Brain pericyte (primary cell): Measurements from ENCODE around the gene ENOX1.

Experiments
- DNase-seq: peaks from one replicate; pipeline ENCODE4 v3.0.0-alpha.2; 2012; ENCODE audit warnings: low read depth, low spot score

ENOX1 gene

GRCh38 chr13:43669964-43670363 is 116.8 kb downstream of the ENOX1 start:
- no peak for DNase-seq

GRCh38 chr13:43669101-43669500 is 117.7 kb downstream of the ENOX1 start:
- DNase-seq = no peak

DNA sequence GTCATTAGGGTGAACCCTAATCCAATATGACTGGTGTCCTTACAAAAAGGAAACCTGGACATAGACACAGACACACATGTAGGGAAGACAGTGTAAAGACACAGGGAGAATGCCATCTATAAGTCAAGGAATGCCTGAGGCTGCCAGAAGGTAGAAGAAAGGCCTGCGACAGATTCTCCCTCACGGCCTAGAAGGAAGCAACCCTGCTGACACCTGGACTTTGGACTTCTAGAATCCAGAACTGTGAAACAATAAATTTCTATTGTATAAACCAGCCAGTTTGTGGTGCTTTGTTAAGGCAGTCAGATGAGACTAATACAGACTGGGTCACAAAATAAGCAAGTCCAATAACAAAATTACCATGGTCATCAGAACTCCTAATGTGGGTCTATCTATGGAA is 120.4 kb downstream of the ENOX1 start:
- DNase-seq = no peak

- no peak for DNase-seq
Observed at GRCh38 chr13:43665388-43665787, 121.4 kb downstream of the ENOX1 start.

- DNase-seq = no peak
Observed at GRCh38 chr13:43664700-43665191, 122.0 kb downstream of the ENOX1 start.

- no peak for DNase-seq
Observed at GRCh38 chr13:43663474-43664090, 123.2 kb downstream of the ENOX1 start.

- no peak for DNase-seq
Observed at GRCh38 chr13:43662976-43663375, 123.8 kb downstream of the ENOX1 start.

- DNase-seq = no peak
Observed at GRCh38 chr13:43661161-43661830, 125.5 kb downstream of the ENOX1 start.

- DNase-seq = no peak
Observed at GRCh38 chr13:43657485-43657884, 129.3 kb downstream of the ENOX1 start.

DNA sequence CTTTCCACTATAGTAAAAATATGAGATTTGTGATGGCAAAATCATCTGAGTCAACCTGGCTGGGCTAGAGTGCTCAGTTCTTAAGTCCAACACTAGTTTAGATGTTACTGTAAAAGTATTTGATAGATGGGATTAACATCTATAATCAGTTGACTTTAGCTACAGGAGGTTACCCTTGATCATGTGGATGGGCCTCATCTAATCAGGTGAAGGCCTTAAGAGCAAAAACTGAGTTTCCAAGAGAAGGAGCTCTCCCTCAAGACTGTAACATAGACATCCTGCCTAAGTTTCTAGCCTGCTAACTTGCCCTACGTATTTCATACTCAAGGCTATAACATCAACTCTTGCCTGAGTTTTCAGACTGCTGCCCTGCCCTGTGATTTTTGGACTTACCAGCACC is 132.8 kb downstream of the ENOX1 start:
- DNase-seq = no peak

GRCh38 chr13:43653395-43653794 is 133.4 kb downstream of the ENOX1 start:
- DNase-seq = no peak

DNA sequence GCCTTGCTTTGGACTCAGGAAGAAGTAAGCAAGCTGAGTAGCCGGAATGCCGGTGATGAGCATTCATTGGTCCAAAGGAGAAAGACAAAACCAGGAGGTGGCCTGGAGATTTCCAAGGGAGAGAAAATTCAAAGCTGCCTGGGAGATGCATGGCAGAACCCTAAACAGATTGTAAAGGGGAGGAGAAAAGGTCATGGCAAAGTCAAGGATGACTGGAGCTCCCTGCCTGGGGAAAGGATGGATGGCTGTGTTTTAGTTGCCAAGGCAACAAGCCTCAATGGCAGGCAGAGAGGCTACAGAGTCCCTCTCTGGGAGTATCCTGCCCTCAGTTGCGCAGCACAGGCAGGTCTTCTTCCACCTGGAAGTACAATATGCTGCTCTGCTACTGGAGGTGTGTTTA is 134.0 kb downstream of the ENOX1 start:
- no peak for DNase-seq

- no peak for DNase-seq
Observed at GRCh38 chr13:43650882-43651281, 135.9 kb downstream of the ENOX1 start.

DNA sequence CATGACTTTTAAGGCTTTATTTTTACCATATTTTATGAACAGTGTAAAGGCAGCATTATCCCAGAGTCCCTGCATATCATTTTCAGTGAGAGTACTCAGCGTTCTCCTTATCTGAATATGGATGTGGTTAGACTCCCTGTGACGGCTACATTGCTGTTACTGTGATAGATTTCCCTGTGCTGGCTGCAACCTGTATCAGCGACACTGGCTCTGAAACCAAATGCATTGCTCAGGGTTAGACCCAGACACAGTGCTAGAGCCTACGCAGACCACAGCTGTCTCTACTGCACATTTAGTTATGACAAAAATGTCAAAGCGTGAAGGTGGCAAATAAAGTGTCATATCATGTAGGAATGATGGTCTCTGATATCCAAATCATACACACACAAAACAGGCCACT is 138.0 kb downstream of the ENOX1 start:
- no peak for DNase-seq

DNA sequence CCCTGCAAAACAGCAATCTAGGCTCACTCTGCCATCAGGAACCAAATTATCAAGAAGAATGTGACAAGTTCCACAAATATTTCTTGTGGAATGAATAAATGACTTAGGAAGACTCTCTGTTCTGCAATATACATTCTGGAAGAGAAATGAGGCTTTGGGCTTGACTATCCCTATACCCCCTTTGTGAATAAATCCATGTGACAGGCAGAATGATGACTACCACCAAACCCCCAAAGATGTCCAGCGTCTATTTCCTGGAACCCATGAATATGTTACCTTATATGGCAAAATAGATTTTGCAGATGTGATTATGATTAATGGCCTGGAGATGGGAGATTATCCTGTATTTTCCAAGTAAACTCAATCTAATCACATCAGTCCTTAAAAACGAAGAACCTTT is 139.3 kb downstream of the ENOX1 start:
- DNase-seq = no peak

- DNase-seq = no peak
Observed at GRCh38 chr13:43640476-43640875, 146.3 kb downstream of the ENOX1 start.

GRCh38 chr13:43631106-43631505 is 155.7 kb downstream of the ENOX1 start:
- no peak for DNase-seq

DNA sequence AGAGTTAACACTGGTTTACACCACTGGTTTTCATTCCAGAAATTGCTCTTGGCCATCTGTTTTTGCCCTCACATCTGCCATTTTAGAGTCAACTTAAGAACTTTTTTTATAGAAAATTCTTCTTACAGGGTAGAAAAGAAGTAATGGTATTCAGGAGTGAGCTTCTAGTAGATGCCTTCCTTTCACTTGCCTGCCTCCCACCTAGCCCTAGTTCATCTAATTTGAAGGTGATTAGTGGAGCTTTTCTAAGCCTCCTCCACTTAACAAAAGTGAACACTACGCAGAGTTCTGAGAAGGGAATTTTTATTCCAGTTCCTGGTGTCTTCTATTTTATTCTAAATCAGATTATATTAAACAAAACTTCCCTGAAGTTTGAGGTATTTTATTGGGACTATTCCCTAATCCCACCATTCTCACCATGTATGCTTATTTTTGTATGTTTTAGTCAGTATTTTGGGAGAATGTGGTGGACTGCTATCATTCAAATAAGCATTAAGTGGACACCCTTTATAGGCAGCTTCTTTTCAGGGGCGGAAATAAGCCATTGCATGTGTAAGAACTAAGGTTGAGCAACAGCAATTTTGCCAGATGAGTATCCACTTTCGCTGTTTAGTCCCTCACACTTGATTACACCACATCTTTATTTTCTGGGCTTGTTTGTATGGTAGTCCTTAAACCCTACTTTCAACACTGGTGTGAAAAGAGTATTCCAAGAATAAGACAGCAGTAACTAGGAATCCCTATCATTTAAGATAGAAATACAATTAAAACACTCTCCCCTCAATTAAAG is 156.9 kb downstream of the ENOX1 start:
- no peak for DNase-seq

DNA sequence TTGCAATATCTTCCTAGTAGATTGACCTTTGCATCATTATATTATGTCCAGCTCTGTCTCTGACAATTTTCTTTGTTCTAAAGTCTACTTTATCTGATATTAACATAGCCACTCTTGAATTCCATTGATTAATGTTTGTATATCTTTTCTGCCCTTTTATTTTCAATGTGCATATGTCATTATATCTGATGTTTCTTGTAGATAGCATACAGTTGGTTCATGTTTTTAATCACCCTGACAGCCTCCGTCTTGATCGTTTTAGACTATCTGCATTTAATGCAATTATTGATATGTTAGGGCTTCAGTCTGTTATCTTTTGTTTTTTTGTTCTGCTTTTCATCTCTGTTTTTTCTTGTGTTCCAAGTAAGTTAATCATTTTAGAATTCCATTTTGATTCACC is 159.8 kb downstream of the ENOX1 start:
- DNase-seq = no peak

GRCh38 chr13:43614063-43614462 is 172.7 kb downstream of the ENOX1 start:
- DNase-seq = no peak

- DNase-seq = no peak
Observed at GRCh38 chr13:43611281-43612273, 175.2 kb downstream of the ENOX1 start.
